GM21737 (cell line): ENCODE data around the gene DPF3.

ENCODE experiments used
- ATAC-seq: cut with Tn5 transposase; IDR thresholded peaks from one replicate; pipeline ENCODE4 v1.9.1; 2021; ENCODE audit warnings: mild to moderate bottlenecking, moderate library complexity; ENCODE audit not compliant: unreplicated experiment

DPF3 gene

DNA sequence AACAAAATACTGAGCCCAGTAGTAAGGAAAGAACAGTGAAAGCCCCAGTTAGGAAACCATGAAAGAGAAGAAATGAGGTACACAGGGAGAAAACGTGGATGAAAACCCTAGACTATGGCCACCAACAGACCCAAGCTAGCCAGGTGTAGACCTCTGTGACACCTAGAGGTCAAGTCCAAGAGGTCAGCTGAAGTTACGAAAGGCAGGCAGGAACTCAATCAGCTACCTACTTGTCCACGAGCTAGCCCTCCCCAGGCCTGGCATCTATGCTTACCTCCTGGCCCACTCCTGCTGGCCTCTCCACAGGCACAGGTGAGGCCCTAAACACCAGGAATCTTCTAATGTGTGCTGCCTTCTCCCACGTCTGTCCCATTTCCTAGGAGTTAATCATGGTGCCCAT is 48.7 kb downstream of the DPF3 start:
- ATAC-seq = no peak

DNA sequence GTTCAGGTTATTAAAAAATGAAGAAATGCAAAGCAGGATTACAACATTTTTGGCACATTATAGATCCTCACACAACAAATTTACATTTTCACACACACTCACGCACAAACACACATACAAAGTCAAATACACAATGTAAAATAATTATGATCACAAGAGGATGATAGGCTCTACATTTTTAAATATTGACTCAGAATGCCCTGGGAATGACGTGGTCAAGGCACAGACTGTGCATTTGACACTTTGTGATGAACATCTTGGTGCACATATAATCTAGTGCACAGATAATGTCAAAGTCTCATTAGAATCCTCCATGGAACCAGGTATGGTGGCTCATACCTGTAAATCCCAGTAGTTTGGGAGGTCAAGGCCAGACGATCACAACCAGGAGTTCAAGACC is 49.4 kb downstream of the DPF3 start:
- ATAC-seq = no peak

DNA sequence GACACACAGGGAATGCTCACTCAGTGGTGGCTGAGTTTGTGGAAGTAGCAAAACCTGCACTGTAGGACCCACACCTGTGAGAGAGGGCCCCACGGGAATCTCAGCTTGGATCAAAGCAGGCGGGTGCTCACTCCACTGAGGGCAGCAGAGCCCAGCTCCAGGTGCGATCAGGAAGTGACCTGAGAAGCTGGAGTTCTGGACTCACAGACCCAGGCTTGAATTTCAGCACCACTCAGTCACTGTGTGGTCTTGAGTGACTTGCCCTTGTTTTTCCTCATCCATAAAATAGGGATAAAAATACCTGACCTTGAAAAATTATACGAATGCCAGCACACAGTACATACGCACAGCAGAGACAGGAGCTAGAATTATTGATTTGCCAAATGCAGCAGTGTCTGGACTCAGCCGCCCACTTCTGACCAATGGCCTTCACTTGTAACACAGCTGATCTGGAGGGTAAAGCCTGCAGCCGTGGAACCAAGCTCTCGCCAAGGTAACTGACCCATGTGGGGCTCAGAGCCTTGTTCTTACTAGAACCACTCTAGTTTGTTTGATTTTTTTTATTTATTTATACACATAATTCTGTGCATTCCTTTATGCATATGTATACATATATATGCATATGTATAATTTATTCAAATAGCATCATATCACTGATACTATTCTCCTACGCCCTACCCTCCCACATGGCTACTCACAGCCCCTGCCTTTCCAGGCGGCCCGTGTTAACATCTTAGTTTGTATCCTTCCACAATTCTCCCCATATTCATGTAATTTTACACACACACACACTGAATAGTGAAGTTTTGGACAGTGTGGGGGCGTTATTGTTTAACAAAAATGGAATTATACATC is 53.9 kb downstream of the DPF3 start:
- no peak for ATAC-seq

DNA sequence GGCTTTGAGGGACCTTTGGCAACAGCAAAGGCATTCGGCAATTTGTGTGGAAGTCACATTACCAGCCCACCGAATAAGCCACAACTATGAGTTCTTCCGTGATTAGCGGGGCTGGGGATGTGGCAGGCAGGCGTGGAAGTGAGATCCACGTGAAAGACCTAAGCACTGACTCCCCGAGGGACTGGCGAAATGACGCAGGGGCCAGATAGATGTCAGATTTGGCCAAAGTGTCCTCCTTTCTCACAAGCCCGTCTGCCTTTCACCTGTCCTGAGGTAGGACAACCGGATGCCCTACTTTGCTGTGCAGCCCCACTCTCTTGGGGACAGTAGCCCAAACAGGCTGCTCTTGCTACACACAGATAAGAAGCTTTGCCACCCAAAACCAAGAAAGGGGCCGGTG is 54.5 kb downstream of the DPF3 start:
- no peak for ATAC-seq

DNA sequence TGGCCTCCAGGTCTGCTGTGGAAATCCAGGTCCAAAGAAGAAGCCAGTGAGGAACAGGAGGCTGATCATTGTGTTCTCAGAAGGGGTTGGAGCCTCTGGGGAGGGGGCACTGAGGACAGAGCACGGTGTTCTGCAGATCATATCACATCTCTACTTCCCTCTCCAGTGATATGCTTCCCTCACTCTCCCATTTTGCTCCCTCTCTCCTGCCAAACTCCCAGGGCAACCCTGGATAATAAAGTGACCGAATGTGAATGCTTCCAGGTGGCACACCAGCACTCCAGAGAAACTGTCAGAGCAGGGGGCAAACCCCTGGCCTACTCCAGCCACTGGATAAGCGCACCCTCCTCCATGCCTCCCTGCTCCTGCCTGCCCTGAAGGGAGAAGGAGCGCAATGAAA is 57.8 kb downstream of the DPF3 start:
- ATAC-seq = no peak

DNA sequence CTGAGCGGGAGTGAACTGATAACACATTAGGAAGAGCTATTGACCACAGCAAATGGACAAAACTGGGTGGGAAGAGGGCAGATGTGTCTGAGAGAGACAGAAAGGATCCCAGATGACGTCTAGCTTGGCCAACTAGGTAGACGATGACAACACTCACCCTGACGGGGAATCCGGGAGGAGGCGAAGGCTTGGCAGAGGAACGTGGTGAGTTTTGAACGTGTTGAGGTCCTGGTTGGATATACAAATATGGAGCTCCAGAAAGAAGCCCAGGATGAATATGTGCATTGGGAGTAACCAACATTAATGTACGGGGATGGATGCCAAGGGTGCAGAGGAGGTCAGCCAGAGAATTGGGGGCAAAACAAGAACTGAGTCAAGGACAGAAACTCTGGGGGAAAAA is 60.7 kb downstream of the DPF3 start:
- no peak for ATAC-seq

DNA sequence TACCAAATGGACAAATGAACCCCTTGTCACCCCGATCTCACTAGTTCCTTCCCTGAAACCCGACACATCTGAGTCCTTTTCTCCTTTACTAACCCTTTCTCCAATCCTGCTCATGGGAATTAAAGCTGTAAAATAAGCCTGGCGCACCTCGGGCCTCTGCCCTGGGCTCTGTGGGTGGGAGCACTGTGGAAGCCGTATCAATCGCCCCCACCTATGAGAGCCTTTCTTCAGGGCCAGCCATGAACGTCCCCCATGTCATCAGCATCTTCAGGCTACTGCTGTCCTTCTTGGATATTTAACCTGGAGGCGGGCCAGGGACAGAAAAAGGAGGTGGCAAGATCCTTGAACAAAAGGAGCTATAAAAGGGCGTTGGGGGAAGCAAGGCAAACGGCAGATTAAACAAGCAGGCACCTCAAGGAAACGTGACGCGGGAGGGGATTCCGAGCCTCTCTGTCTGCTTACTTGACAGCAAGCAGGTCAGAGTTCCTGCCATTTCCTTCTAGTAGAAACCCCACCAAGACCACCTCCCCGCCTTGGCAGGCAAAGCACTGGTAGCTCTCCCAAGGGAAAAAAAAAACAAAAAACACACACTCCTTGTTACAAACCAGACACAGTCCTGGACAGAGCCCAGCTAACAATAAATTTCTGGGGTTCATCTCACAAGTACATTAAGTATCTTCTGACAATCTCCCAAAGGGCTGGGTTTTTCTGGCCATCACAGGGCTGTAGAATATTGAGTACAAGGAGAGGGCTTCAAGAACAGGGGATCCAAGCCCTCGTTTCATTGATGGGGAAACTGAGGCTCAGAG is 62.9 kb downstream of the DPF3 start:
- no peak for ATAC-seq

DNA sequence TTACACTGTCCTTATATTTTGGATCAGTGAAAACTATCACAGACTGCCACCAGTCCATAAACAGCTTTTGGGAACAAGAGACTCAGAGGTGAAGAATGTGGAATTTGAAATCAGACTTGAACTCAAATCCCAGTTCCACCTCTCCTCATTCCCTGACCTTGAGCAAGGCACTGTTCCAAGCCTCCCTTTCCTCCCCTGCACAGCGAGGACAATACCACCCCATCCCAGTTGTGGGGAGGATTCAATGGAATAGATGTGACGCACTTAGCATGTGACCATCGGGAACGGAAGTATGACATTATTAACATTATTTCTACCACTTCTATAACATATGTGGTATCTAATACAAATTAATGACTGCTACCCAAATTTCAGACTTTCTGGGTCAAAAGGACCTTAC is 63.5 kb downstream of the DPF3 start:
- ATAC-seq = no peak

DNA sequence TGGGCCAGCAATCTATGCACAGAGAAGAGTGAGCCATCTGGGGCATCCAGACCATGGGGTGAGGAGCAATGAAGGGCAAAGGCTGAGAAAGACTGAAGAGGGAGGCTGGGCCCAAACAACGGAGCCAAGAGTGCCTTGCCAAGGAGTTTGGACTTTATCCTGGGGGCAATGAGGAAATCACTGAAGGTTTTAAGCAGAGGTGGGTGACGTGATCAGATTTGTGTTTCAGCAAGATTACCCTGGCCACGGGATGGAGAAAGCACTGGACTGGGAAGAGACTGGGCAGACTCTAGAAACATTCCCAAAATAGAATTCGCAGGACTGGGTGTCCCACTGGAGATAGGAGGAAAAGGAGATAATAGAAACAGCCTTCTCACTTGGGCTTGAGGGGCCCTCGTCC is 65.3 kb downstream of the DPF3 start:
- ATAC-seq = no peak

DNA sequence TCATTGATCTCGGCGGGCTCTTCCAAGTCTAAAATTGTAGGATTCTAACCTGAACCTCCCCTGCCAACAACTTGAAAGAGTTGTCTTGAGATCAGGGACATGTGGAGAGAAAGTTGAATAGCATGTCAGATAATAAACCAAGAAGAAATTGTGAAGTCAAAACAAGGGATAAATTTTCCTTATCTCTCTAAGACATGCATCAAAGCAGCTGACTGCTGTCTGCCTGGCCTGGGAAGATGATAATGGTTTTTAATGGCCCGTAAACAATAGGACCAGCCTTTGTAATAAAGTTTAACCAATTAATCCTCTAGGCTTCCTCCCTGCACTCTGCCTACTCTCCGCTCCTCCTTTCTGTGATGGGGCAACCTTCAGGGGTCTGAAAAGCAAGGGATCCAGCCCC is 67.9 kb downstream of the DPF3 start:
- no peak for ATAC-seq

DNA sequence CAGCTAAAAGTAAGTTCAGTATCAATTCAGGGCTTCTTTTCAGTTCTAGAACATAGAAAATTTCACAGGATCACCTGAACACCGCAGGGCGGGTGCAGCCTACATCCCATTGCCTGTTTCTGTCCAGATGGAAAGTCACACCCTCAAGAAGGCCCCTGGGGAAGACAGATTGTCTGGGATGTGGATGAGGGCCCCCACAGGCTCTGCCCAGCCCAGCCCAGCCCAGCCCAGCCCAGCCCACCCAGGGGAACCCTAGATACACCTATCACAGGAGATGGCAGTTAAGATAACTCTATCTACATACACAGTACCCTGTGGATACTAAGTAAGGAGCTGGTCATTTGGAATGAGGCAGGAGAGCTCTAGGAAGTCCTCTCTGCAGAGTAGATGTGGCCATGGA is 68.4 kb downstream of the DPF3 start:
- ATAC-seq = no peak

DNA sequence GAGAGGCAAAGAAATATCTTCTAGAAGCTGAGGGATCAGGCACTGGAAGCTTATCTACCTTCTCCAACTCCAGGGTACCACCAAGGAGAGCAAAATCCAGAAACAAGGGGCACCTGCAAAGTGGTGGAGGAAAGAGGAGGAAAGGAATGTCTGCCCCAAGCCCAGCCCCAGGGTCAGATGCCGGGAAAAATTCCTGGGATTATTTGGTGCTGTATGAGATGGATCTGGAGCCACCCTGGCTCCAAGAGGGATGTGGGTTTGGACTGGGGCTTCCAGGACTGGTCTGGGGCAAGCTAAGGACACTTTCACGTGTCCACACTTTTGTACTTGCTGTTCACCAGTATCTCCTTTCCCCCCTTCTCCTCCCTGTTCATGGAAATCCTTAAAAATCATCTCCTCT is 69.8 kb downstream of the DPF3 start:
- ATAC-seq = no peak

DNA sequence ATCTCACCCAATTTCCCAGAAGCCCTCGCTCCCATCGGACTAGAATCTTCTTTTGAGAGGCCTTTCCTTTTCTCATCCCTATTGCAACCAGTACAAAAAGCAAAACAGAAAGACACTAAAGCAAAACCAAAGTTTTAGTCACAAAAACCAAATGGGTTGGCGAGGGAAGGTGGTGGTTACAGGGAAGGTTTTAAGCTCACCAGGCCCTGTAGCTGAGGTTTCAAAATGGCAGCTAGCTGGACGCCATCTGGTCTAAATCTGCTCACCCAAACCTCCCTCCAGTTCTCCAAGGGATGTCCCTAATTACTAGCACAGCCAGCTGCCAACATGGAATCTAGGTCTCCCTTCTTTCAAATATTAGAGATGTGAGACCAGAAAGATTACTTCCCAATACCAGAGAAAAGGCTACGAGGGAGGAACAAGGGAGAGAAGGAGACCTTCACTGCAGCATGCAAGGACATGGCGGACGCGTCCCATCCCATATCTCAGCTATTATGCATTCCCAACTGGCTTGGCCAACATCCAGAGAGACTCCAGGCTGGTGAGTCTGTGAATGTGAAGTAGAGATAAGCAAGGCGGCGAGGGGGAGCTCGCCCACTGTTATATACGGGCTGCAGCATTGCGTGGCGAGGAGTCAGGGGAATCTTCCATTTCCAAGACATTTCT is 70.8 kb downstream of the DPF3 start:
- no peak for ATAC-seq

DNA sequence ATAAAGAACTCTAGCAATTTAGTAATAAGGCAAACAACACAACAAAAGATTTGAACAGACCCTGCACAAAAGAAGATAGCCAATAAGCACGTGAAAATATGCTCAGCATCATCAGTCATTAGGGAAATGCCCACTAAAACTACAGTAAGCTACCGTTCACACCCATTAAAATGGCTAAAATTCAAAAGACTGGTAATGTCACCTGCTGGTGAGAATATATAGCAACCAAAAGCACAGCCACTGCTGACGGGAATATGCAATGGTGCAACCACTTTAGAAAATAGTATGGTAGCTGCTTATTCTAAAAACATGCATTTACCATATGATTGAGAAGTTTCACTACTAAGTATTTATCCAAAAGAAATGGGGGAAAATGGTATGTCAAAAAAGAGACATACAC is 74.9 kb downstream of the DPF3 start:
- ATAC-seq = no peak

DNA sequence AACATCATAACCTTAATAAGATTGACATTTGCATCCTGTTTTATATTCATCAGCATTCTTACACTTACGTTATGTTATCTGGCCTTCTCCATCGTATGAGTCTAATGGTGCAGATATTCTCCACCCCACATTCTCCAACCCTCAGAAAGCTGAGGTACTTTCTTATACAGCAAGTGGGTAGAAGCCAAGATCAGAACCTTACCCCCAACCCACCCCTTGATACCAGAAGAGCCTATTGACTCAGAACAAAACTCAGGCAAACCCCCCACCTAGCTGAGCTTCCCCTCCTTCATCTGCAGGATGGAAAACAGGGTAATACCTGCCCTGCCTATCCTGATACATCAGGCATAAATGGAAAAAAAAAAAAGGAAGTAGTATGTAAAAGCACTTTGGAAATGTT is 77.6 kb downstream of the DPF3 start:
- no peak for ATAC-seq

DNA sequence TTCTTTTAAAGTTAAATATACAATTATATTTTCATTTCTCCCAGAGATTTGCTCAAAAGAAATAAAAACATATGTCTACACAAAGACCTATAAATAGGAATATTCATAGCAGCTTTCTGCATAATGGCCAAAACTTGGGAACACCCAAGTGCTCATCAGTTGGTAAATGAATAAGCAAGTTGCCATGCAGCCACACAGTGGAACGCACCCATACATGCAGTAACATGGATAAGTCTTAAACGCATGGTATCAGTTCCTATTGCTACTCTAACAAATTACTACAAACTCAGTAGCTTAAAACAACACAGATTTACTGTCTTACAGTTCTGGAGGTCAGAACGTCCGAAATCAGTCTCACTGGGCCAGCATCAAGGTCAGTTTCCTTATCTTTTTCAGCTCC is 78.5 kb downstream of the DPF3 start:
- no peak for ATAC-seq

DNA sequence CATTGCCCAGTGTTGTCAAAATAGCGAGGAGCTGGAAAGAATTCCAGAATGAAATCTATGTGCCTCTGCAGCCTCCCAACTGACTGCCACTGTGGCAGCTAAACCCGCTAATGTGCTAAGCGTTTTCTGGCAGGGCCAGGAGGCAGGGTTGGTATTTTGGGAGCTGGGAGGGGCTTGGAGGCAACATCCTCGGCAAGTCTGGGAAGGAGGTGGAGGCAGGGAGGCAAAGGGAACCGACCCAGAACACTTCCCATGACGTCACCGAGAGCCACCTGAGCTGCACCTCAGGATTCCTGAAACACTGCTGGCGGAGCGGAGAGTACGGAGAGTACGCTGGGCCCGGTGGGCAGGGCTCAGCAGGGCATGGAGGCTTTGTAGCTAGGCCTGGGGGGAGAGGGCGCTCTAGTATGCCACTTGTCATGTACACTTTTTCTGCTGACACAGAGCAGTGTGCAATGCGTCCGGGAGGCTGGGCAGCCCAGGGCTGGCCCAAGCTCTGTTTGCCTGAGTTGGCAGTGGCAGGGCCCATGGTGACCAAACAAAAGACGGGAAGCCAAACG is 81.5 kb downstream of the DPF3 start:
- no peak for ATAC-seq

DNA sequence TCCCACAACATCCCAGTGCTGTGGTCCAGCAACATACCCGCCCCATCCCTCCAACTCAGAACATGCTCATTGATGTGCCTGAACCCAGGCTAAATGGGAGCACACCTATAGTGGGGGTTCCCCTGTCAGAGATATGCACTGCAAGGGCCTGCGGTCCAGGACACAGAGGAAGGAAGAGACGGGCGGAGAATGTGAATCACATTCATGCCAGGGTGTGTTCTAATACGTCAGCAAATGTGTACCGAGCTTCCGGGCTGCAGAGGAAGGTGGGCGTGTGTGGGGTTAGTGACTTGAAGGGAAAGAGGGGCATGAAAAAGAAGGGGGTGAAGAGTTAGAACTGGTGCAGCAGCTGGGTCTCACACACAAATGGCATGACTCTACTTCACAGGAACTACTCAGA is 83.7 kb downstream of the DPF3 start:
- ATAC-seq = no peak

DNA sequence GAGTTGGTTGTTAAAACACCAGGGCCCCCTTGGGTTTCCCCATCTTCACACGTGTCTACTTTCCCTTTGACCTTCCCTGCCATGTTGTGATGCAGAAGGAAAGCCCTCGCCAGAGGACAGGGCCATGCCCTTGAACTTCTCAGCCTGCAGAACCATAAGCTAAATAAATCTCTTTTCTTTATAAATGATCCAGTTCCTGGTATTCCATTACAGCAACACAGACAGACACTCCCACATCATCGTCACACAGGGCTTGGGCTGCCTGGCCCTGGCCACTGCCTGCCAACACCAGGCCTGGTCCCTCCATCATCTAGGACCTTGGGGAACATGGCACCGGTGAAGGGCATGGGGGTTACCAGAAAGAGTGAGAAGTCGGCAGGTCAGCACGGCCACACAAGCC is 84.8 kb downstream of the DPF3 start:
- no peak for ATAC-seq

DNA sequence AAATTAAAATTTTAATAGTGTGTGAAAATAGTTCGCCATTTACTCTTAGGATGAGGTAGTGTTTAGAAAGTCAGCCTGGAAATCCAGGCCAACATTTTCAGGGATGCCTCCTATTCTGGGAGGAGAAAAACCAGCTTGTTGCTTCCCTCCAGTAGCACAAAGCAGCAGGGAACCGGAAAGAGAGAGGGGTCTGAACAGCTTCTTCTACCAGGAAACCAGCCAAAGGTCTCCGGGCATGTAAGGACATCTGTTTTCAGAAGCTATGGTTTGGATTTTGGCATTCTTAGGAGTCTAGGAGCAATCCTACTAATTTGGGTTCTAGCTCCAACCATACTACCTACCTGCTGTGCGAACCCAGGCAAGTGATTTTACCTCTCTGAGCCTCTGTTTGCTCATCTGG is 85.3 kb downstream of the DPF3 start:
- ATAC-seq = no peak

DNA sequence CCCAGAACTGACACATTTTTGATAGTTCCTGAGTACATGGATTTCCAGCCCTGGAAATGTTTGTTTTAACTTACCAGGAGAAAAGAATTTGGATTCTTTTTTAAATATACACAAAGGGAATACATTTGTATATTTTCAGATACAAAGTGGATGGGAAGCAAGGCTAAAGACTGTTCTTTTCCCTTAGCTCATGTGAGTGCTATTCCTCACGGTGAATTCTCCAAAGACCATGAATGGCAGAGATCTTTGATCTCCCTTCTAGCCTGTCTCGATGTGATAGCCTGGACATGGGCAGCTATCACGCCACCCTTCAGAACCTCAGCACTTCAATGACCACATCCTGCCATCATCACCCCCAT is 91.3 kb downstream of the DPF3 start:
- ATAC-seq = no peak
